Measurements from ENCODE around the gene KLHL12.
A peak's percentile ranks its signal among the peaks of the same experiment; 100 is the strongest.

The KLHL12 gene

DNA sequence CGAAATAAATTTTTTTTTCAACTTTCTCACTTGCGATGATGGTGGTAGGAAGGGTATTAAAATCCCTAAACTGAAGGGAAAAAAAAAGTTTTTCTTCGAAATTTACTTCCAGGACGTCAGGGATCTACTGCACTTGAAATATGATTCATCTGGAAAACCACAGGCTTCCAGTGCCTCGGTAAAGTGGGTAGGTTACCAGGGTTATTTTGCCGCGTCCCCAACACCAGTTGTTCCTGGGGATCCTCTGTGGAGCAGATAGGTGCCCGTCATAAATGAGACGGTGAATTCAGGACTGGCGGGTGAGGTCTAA is 38.9 kb downstream of the KLHL12 start:
- peaks cover 33% of the 10 kb centered on the region for H3K4me1 ChIP-seq (ENCODE audit: low read depth, poor library complexity, severe bottlenecking)
- H3K4me3 ChIP-seq (IDR thresholded peaks at IDR 0.05; ENCODE audit: insufficient read depth, low read depth, low read length), result peak overlapping the region; percentile 61
- H3K79me2 ChIP-seq (ENCODE audit: insufficient read depth, low read depth), result peaks cover 39% of the 10 kb centered on the region
- no peaks in the 10 kb centered on the region for H4K20me1 ChIP-seq (ENCODE audit: insufficient read depth)
- H3K9ac ChIP-seq, result peak overlapping the region; percentile 73
- H3K36me3 ChIP-seq (ENCODE audit: insufficient read depth), result no peaks in the 10 kb centered on the region
- H2AFZ ChIP-seq (ENCODE audit: low read depth), result peak overlapping the region; percentile 58
- peak overlapping the region; percentile 93 for H3K4me2 ChIP-seq
- H3K27me3 ChIP-seq (ENCODE audit: insufficient read depth, low read depth), result no peaks in the 10 kb centered on the region
- peak overlapping the region; percentile 88 for H3K27ac ChIP-seq
- TF ChIP-seq, protein P1, sequence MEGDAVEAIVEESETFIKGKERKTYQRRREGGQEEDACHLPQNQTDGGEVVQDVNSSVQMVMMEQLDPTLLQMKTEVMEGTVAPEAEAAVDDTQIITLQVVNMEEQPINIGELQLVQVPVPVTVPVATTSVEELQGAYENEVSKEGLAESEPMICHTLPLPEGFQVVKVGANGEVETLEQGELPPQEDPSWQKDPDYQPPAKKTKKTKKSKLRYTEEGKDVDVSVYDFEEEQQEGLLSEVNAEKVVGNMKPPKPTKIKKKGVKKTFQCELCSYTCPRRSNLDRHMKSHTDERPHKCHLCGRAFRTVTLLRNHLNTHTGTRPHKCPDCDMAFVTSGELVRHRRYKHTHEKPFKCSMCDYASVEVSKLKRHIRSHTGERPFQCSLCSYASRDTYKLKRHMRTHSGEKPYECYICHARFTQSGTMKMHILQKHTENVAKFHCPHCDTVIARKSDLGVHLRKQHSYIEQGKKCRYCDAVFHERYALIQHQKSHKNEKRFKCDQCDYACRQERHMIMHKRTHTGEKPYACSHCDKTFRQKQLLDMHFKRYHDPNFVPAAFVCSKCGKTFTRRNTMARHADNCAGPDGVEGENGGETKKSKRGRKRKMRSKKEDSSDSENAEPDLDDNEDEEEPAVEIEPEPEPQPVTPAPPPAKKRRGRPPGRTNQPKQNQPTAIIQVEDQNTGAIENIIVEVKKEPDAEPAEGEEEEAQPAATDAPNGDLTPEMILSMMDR (conservative IDR thresholded peaks at IDR 0.05; ENCODE audit: low read depth, low read length), result no peak

DNA sequence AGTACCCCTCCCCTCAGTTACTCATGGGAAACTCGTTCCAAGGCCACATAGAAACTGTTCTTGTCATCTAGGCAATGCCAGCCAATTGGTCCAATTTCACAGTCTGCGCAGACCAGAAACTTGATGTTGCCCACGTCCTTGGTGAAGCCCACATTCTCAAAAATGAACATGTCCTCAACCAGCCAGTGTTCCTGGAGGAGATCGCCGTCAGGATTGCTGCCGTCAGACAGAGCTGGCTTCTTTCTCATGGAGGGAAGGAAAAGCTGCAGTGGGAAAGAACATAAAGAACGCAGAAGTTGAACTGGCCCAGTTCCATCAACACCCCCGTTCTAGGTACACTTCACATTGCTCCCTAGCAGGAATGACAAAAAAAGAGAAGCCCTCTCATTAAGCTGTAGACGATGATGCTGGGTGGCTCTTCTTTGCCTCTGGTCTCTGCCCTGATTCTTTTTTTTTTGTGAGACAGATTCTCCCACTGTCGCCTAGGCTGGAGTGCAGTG is 46.0 kb downstream of the KLHL12 start:
- no peaks in the 10 kb centered on the region for H3K4me1 ChIP-seq (ENCODE audit: low read depth, poor library complexity, severe bottlenecking)
- no peak overlapping the region for H3K27ac ChIP-seq
- H3K9ac ChIP-seq, result no peak overlapping the region
- no peak overlapping the region for H3K4me3 ChIP-seq (IDR thresholded peaks at IDR 0.05; ENCODE audit: insufficient read depth, low read depth, low read length)
- no peak overlapping the region for H3K4me2 ChIP-seq
- TF ChIP-seq, protein P1 (conservative IDR thresholded peaks at IDR 0.05; ENCODE audit: low read depth, low read length), result no peak
- H2AFZ ChIP-seq (ENCODE audit: low read depth), result no peak overlapping the region
- no peaks in the 10 kb centered on the region for H3K27me3 ChIP-seq (ENCODE audit: insufficient read depth, low read depth)
- no peaks in the 10 kb centered on the region for H3K36me3 ChIP-seq (ENCODE audit: insufficient read depth)
- peaks cover 20% of the 10 kb centered on the region; the same call in 1 of the 2 replicates for H3K79me2 ChIP-seq (ENCODE audit: insufficient read depth, low read depth)
- no peaks in the 10 kb centered on the region for H4K20me1 ChIP-seq (ENCODE audit: insufficient read depth)

DNA sequence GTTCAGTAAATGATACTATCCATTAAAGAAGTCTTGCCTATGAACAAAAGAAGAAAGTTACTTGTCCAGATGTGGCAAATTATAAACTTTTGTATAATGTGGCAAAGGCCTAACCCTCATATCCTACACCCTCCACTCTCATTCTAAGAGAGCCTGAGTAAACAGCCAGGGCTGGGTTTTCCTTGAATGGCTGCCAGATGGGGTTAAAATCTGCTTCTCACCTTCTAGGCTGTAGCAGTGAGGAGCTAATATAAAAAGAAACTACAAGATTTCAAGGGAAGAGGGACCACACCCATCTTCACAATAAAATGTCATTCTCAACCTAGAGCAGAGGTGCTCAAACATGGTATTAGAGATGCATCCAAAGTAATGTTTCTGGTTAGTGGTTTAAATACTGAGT is 47.0 kb downstream of the KLHL12 start:
- Histone ChIP-seq H3K4me3 (IDR thresholded peaks at IDR 0.05; ENCODE audit: insufficient read depth, low read depth, low read length) (no peak overlapping the region), H2AFZ (ENCODE audit: low read depth) (no peak overlapping the region), H3K4me1 (ENCODE audit: low read depth, poor library complexity, severe bottlenecking) (no peaks in the 10 kb centered on the region), H3K36me3 (ENCODE audit: insufficient read depth) (no peaks in the 10 kb centered on the region), H3K4me2 (no peak overlapping the region), H3K27ac (no peak overlapping the region), H3K27me3 (ENCODE audit: insufficient read depth, low read depth) (no peaks in the 10 kb centered on the region), H4K20me1 (ENCODE audit: insufficient read depth) (no peaks in the 10 kb centered on the region), H3K9ac (no peak overlapping the region), H3K79me2 (ENCODE audit: insufficient read depth, low read depth) (peaks cover 13% of the 10 kb centered on the region; the same call in 1 of the 2 replicates)
- TF ChIP-seq, protein P1 (conservative IDR thresholded peaks at IDR 0.05; ENCODE audit: low read depth, low read length), result no peak

DNA sequence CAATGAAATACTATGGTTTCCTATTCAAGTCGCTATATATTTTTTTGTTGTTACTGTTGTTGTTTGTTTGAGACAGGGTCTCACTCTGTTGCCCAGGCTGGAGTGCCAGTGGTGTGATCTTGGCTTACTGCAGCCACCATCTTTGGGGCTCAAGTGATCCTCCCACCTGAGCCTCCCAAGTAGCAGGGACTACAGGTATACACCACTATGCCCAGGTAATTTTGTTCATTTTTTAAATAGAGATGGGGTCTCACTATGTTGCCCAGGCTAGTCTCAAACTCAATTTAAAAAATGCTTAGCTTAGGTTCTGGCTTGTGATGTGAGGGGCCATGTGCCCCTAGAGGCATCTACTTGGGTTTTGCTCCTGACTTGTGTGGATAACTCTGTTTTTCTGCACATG is 47.9 kb downstream of the KLHL12 start:
- no peak overlapping the region for H3K4me2 ChIP-seq
- no peak overlapping the region for H3K27ac ChIP-seq

More for the DNA sequence above, 47.9 kb downstream of the KLHL12 start:
- H3K36me3 ChIP-seq (ENCODE audit: insufficient read depth), result no peaks in the 10 kb centered on the region
- TF ChIP-seq, protein P1 (conservative IDR thresholded peaks at IDR 0.05; ENCODE audit: low read depth, low read length), result no peak
- H3K4me1 ChIP-seq (ENCODE audit: low read depth, poor library complexity, severe bottlenecking), result no peaks in the 10 kb centered on the region
- no peak overlapping the region for H3K4me3 ChIP-seq (IDR thresholded peaks at IDR 0.05; ENCODE audit: insufficient read depth, low read depth, low read length)
- H3K79me2 ChIP-seq (ENCODE audit: insufficient read depth, low read depth), result peaks cover 5% of the 10 kb centered on the region; the same call in 1 of the 2 replicates
- H3K9ac ChIP-seq, result no peak overlapping the region
- H2AFZ ChIP-seq (ENCODE audit: low read depth), result no peak overlapping the region
- H4K20me1 ChIP-seq (ENCODE audit: insufficient read depth), result no peaks in the 10 kb centered on the region
- H3K27me3 ChIP-seq (ENCODE audit: insufficient read depth, low read depth), result no peaks in the 10 kb centered on the region

Data from KMS-11 (cell line).